AG04450 (cell line): Measurements from ENCODE around the gene ESR1. TPM values are rescaled to one million over a fixed set of nuclear protein-coding genes. Genes with fewer than 3 reads are reported as not detected.

Experiments
- CTCF ChIA-PET: fragments of 300-600, 350-600 bp; formaldehyde crosslinking; extraction: SDS; loops from one replicate; lab custom pipeline; 2022; ENCODE audit warnings: antibody characterized with exemption, inconsistent platforms; lab: Charles Lee
- POLR2A ChIA-PET: fragments of 350-600 bp; formaldehyde crosslinking; extraction: SDS; loops from one replicate; lab custom pipeline; 2021; ENCODE audit warnings: antibody characterized with exemption, inconsistent platforms; lab: Yijun Ruan, JAX
- DNase-seq: peaks from one replicate; pipeline ENCODE4 v3.0.0-alpha.2; 2011; ENCODE audit warnings: low read depth, low spot score
- H3K27ac ChIP-seq: one replicate; pipeline ENCODE4 v1.5.1; 2012; ENCODE audit warnings: low read depth, low read length, control low read depth
- H3K27me3 ChIP-seq: one replicate; pipeline ENCODE4 v1.6.0; 2012; ENCODE audit warnings: low read length; ENCODE audit not compliant: control insufficient read depth, insufficient read depth
- H3K4me3 ChIP-seq: 2 replicates; pipeline ENCODE4 v1.5.1; 2011; ENCODE audit warnings: mild to moderate bottlenecking, low read depth, low read length, control low read depth
- H3K9me3 ChIP-seq: 2 replicates; pipeline ENCODE4 v1.5.1; 2012; ENCODE audit warnings: low read length; ENCODE audit not compliant: control insufficient read depth, insufficient read depth
- CTCF ChIP-seq: IDR thresholded peaks from 2 replicates; pipeline ENCODE4 v1.5.1; 2011; ENCODE audit warnings: low read depth, low read length, control low read depth, inconsistent platforms
- polyA plus RNA-seq: library from polyadenylated mRNA; depleted of rRNA; stranded (reverse); fragments of >200 nt; gene quantifications from 2 replicates; pipeline ENCODE4 v1.2.3, GENCODE V29; 2011

ESR1 gene
- polyA plus RNA-seq, 1 experiment: 0.02 TPM

- TF ChIP-seq CTCF: no peak
- no peaks in the 10 kb centered on the region for H3K9me3 ChIP-seq
- no peak overlapping the region for H3K4me3 ChIP-seq
- ChIA-PET CTCF (interaction anchor here (1.4 to 2.0 kb wide), 3 partner anchors 13 to 14 kb away, joined by 5 to 11 read pairs (median 7); no protein-coding TSS in a partner anchor), POLR2A (interaction anchor here (0.8 kb wide), 1 partner anchor 12 kb away, joined by 3 read pairs; no protein-coding TSS in a partner anchor)
- no peak for DNase-seq
- H3K27ac ChIP-seq: no peak overlapping the region
- H3K27me3 ChIP-seq: no peaks in the 10 kb centered on the region
Measured at GRCh38 chr6:152110886-152111820, 303.7 kb downstream of the ESR1 start.

- no peak for TF ChIP-seq CTCF
- CTCF ChIA-PET: interaction anchor here (1.4 to 2.4 kb wide), 2 partner anchors 12 to 347 kb away, joined by 5 to 18 read pairs; no protein-coding TSS in a partner anchor
- H3K27me3 ChIP-seq: no peaks in the 10 kb centered on the region
Measured at GRCh38 chr6:152112491-152113261, 305.2 kb downstream of the ESR1 start.

GRCh38 chr6:152117156-152118133, 310.0 kb downstream of the ESR1 start:
- H3K9me3 ChIP-seq: no peaks in the 10 kb centered on the region
- ChIA-PET CTCF (interaction anchor here (0.8 kb wide), 1 partner anchor 352 kb away, joined by 3 read pairs; no protein-coding TSS in a partner anchor), POLR2A (no interaction called here)
- DNase-seq: no peak
- H3K27me3 ChIP-seq: no peaks in the 10 kb centered on the region
- TF ChIP-seq CTCF: no peak
- H3K4me3 ChIP-seq: no peak overlapping the region
- no peak overlapping the region for H3K27ac ChIP-seq

More at GRCh38 chr6:152112491-152113261, 305.2 kb downstream of the ESR1 start:
- Histone ChIP-seq H3K27ac (no peak overlapping the region), H3K9me3 (no peaks in the 10 kb centered on the region), H3K4me3 (no peak overlapping the region)
- POLR2A ChIA-PET: no interaction called here
- no peak for DNase-seq

- H3K4me3 ChIP-seq: no peak overlapping the region
- ChIA-PET POLR2A (no interaction called here), CTCF (no interaction called here)
- no peaks in the 10 kb centered on the region for H3K27me3 ChIP-seq
- no peak for DNase-seq
- H3K9me3 ChIP-seq: no peaks in the 10 kb centered on the region
- H3K27ac ChIP-seq: no peak overlapping the region
- no peak for TF ChIP-seq CTCF
Measured at GRCh38 chr6:152118224-152118623, 310.7 kb downstream of the ESR1 start.
